GM18519 (cell line): ENCODE measurements around the gene BGN.

Source experiments
- ATAC-seq: cut with Tn5 transposase; IDR thresholded peaks from one replicate; pipeline ENCODE4 v1.9.1; 2021; ENCODE audit warnings: mild to moderate bottlenecking, moderate library complexity; ENCODE audit not compliant: unreplicated experiment, low FRiP score

The BGN gene

GRCh38 chrX:153557618-153558355 lies 63.0 kb downstream of the BGN start:
- no peak for ATAC-seq
